Subcutaneous abdominal adipose tissue (tissue), 5 donors: ENCODE measurements around the gene EFHC2.

Source experiments
- H3K27ac ChIP-seq: one replicate; pipeline ENCODE4 v1.7.0; 2013; ENCODE audit warnings: low read depth, mild to moderate bottlenecking, inconsistent platforms, low read length, moderate library complexity
- H3K27me3 ChIP-seq, 5 donors: one replicate each; pipeline ENCODE4 v1.7.0; 2013; ENCODE audit warnings: low read length in 5 of 5, inconsistent platforms in 1 of 5; ENCODE audit not compliant: control insufficient read depth in 5 of 5, insufficient read depth in 4 of 5
- H3K36me3 ChIP-seq, 5 donors: one replicate each; pipeline ENCODE4 v1.7.0; 2013; ENCODE audit warnings: low read length in 5 of 5; ENCODE audit not compliant: control insufficient read depth in 5 of 5, insufficient read depth in 5 of 5
- H3K4me1 ChIP-seq, 5 donors: one replicate each; pipeline ENCODE4 v1.7.0; 2013; ENCODE audit warnings: low read length in 5 of 5, mild to moderate bottlenecking in 3 of 5, moderate library complexity in 1 of 5; ENCODE audit not compliant: control insufficient read depth in 5 of 5, insufficient read depth in 5 of 5
- H3K4me3 ChIP-seq, 5 donors: one replicate each; pipeline ENCODE4 v1.7.0; 2013; ENCODE audit warnings: low read length in 5 of 5, low read depth in 1 of 5
- H3K9ac ChIP-seq, 5 donors: one replicate each; pipeline ENCODE4 v1.7.0; 2013; ENCODE audit warnings: low read length in 5 of 5, mild to moderate bottlenecking in 4 of 5, moderate library complexity in 3 of 5
- H3K9me3 ChIP-seq, 5 donors: one replicate each; pipeline ENCODE4 v1.7.0; 2013; ENCODE audit warnings: low read length in 5 of 5; ENCODE audit not compliant: control insufficient read depth in 5 of 5
- donor health status: healthy.
- donor health status: healthy.
- donor health status: healthy.
- donor health status: healthy.
- donor health status: healthy.

EFHC2 gene

DNA sequence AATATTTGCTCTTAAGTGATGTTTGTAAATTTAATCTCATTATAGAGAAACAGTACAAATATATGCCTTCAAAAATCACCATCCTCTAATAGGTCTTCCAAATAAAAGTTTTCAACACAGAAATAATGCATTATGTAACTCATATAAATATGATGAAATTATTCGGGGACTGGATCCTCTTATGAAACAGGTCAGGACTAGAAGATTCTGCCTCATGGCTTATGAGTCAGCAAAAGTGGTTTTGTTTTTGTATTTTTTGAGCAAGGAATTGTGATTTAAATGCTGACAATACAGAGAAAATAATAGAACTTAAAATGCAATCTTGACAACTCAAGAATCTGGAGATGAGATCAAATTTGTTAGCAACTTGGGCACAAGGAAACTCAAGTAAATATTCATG, 190.6 kb downstream of the EFHC2 start:
- Histone ChIP-seq H3K9ac (no peak overlapping the region), H3K9me3 (peaks cover 0 to 2% (median 0%) of the 10 kb centered on the region in 5 donors), H3K4me1 (peaks cover 0 to 5% (median 2%) of the 10 kb centered on the region in 5 donors), H3K4me3 (no peak overlapping the region), H3K27ac (no peak overlapping the region), H3K36me3 (no peaks in the 10 kb centered on the region), H3K27me3 (peaks cover 0 to 11% (median 5%) of the 10 kb centered on the region in 5 donors)

DNA sequence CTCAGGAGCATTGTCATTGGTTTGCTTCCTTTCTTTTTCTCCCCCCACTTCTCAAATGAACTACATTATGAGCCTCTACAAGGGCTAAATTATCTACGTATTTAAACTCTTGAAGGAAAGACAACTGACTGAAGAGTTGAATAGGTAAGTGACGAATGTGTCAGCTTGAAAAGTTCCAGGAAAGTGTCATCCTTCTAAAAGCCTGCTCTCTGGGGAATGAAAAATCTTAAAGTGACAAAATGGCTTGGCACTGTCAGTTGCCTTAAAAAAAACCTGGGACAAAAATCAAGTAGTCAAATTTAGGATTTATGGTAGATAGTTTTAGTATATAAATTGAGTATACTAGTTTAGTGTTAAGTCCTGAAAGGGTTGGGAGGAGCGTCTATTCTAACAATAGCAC, 196.3 kb downstream of the EFHC2 start:
- Histone ChIP-seq H3K4me1 (no peaks in the 10 kb centered on the region), H3K4me3 (no peak overlapping the region), H3K9ac (no peak overlapping the region), H3K27me3 (peaks cover 0 to 10% (median 3%) of the 10 kb centered on the region in 5 donors), H3K27ac (no peak overlapping the region), H3K36me3 (no peaks in the 10 kb centered on the region), H3K9me3 (no peaks in the 10 kb centered on the region)

- Histone ChIP-seq H3K4me3 (no peak overlapping the region), H3K27ac (no peak overlapping the region), H3K27me3 (peaks cover 0 to 10% (median 0%) of the 10 kb centered on the region in 5 donors), H3K36me3 (no peaks in the 10 kb centered on the region), H3K9me3 (peaks cover 0 to 3% (median 0%) of the 10 kb centered on the region in 5 donors), H3K9ac (no peak overlapping the region), H3K4me1 (no peaks in the 10 kb centered on the region)
These were observed 199.1 kb downstream of the EFHC2 start for GRCh38 chrX:44144177-44144945.

GRCh38 chrX:44143061-44143602, 200.3 kb downstream of the EFHC2 start:
- Histone ChIP-seq H3K9ac (no peak overlapping the region), H3K27ac (no peak overlapping the region), H3K9me3 (peaks cover 3 to 8% (median 7%) of the 10 kb centered on the region in 5 donors), H3K27me3 (peaks cover 0 to 7% (median 0%) of the 10 kb centered on the region in 5 donors), H3K36me3 (no peaks in the 10 kb centered on the region), H3K4me1 (no peaks in the 10 kb centered on the region), H3K4me3 (no peak overlapping the region)

DNA sequence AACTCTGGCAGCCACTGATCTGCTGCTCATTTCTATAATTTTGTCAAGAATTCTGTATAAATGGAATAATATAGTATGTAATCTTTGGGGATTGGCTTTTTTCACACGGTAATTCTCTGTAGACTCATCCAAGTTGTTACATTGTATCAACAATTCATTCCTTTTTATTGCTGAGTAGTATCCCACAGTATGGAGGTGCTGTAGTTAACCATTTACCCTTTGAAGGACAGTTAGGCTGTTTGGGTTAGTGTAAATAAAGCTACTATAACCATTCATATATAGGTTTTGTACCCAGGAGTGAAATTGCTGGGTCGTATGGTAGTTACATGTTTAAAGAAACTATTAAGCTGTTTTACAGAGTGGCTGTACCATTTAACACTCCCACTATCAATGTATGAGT, 213.3 kb downstream of the EFHC2 start:
- Histone ChIP-seq H3K27ac (no peak overlapping the region), H3K27me3 (peaks cover 0 to 8% (median 3%) of the 10 kb centered on the region in 5 donors), H3K36me3 (no peaks in the 10 kb centered on the region), H3K9ac (no peak overlapping the region), H3K9me3 (peaks cover 0 to 4% (median 0%) of the 10 kb centered on the region in 5 donors), H3K4me3 (no peak overlapping the region), H3K4me1 (no peaks in the 10 kb centered on the region)

GRCh38 chrX:44113337-44113736, 230.1 kb downstream of the EFHC2 start:
- Histone ChIP-seq H3K27me3 (peaks cover 0 to 9% (median 4%) of the 10 kb centered on the region in 5 donors), H3K36me3 (no peaks in the 10 kb centered on the region), H3K4me1 (no peaks in the 10 kb centered on the region), H3K27ac (no peak overlapping the region), H3K9me3 (no peaks in the 10 kb centered on the region), H3K9ac (no peak overlapping the region), H3K4me3 (no peak overlapping the region)

DNA sequence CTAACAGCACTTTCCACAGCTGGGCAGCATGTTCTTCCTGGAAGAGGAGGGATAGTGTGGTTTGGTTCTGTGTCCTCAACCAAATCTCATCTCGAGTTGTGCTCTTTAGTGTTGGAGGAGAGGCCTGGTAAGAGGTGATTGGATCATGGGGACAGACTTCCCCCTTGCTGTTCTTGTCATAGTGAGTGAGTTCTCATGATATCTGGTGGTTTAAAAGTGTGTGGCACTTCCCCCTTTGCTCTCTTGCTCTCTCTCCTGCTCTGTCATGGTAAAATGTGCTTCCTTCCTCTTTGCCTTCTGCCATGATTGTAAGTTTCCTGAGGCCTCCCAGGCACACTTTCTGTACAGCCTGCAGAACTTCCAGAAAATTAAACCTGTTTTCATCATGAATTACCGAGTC, 236.6 kb downstream of the EFHC2 start:
- Histone ChIP-seq H3K27me3 (peaks cover 0 to 8% (median 6%) of the 10 kb centered on the region in 5 donors), H3K4me1 (no peaks in the 10 kb centered on the region), H3K36me3 (no peaks in the 10 kb centered on the region), H3K9me3 (peaks cover 3 to 14% (median 6%) of the 10 kb centered on the region in 5 donors), H3K4me3 (no peak overlapping the region), H3K27ac (no peak overlapping the region), H3K9ac (no peak overlapping the region)

- Histone ChIP-seq H3K27me3 (peaks cover 2 to 17% (median 7%) of the 10 kb centered on the region in 5 donors), H3K4me3 (no peak overlapping the region), H3K36me3 (no peaks in the 10 kb centered on the region), H3K27ac (no peak overlapping the region), H3K9me3 (peaks cover 4 to 14% (median 6%) of the 10 kb centered on the region in 5 donors), H3K9ac (no peak overlapping the region), H3K4me1 (no peaks in the 10 kb centered on the region)
These were observed 238.1 kb downstream of the EFHC2 start for GRCh38 chrX:44105228-44105913.

DNA sequence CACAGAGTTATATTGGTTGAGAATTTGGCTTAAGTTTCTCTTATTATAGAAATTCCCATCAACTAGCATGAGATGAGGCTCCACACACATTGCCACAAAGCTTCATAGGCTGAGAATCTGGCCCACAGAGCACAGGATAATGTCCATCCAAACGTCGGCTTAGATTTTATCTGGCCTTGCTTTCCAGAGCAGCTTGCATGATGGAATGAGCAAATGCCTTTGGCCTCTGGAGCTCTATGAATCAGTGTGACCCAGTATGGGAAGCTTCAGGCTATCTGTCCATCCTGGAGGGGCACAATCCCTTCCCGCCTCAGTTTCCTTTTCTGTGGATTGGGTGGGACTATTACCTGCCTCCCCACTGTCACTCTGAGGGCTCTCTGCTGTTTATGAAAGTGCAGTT, 238.8 kb downstream of the EFHC2 start:
- Histone ChIP-seq H3K9me3 (peaks cover 4 to 14% (median 6%) of the 10 kb centered on the region in 5 donors), H3K36me3 (no peaks in the 10 kb centered on the region), H3K27me3 (peaks cover 2 to 22% (median 7%) of the 10 kb centered on the region in 5 donors), H3K4me3 (no peak overlapping the region), H3K4me1 (no peaks in the 10 kb centered on the region), H3K27ac (no peak overlapping the region), H3K9ac (no peak overlapping the region)

GRCh38 chrX:44101281-44101680, 242.2 kb downstream of the EFHC2 start:
- Histone ChIP-seq H3K27me3 (peaks cover 2 to 23% (median 10%) of the 10 kb centered on the region in 5 donors), H3K27ac (no peak overlapping the region), H3K9me3 (peaks cover 2 to 5% (median 2%) of the 10 kb centered on the region in 5 donors), H3K4me3 (no peak overlapping the region), H3K9ac (no peak overlapping the region), H3K36me3 (no peaks in the 10 kb centered on the region), H3K4me1 (no peaks in the 10 kb centered on the region)
